HG02623 (cell line): ENCODE measurements around the gene TTC21A.

ENCODE experiments used
- ATAC-seq: cut with Tn5 transposase; IDR thresholded peaks from one replicate; pipeline ENCODE4 v1.9.1; 2021; ENCODE audit warnings: moderate library complexity; ENCODE audit not compliant: unreplicated experiment

Gene TTC21A

DNA sequence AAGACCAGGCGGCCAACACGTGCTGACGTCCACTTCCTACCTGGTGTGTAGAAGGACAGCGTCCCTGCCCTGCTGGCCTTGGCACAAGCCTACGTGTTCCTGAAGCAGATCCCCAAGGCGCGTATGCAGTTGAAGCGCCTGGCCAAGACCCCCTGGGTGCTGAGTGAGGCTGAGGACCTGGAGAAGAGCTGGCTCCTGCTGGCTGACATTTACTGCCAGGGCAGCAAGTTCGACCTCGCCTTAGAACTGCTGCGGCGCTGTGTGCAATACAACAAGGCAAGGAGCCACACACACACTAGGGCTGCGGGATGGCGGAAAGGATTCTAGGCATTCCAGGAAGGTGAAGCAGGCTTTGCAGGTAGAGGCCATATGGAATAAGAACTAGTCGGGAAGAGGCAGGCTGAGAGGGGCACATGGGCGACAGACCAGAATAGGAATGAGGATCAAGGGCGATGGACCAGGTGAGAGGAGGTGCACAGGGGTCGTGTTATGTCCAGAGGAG lies 30.0 kb downstream of the TTC21A start:
- ATAC-seq, result no peak

DNA sequence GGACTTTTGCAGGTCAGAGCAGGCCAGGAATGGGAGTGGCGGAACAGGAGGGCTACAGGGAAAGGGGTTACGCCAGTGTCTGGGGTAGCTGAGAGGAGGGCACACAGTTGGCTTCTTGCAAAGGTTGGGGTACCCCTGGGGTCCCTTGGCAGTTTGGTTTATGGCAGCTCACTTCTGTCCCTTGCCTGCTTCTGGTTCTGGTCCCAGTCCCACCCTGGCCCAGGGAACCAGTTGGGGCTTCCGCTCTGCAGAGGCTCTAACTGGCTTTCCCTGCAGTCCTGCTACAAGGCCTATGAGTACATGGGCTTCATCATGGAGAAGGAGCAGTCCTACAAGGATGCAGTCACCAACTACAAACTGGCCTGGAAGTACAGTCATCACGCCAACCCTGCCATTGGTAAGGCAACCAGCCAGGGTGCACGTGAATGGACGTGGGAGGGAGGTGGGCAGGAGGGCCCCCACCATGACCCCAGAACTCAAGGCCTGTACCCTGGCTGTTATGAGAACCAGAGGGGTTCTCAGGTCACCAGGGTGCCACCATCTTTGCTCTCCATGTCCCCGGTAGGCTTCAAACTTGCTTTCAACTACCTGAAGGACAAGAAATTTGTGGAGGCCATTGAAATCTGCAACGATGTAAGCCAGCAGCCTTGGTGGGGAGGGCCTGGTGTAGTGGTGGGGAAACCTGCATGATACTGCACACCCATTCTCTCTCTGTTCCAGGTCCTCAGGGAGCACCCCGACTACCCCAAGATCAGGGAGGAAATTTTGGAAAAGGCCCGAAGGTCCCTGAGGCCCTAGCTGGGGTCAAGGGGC lies 30.7 kb downstream of the TTC21A start:
- ATAC-seq, result no peak

DNA sequence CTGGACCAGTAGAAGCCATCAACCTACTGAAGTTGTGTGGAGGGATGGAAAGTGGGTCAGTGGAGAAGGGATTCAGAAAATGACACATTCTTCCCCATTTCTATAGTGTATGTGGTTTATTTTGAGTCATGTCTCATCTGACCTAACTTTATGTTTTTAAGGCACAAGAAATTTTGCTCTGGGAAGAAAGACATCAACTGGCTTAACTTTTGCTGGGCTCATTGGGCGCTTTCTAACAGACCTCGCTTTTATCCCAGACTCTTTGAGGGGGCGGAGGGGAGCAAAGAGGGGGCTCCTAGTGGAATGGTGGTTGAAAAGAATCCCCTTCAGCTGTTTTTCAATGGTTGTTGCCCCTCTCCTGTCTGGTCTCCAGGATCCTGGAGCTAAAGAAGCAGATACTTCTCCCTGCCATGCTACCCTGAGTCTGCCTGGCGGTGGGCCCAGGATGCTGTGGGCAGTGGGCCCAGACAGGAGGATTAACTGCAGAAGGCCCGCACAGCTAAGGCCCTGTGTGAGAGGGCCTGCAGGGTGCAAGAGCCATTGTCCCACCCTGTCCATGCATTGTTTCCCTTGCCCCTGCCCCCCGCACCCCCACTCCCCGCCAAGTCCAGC lies 31.4 kb downstream of the TTC21A start:
- no peak for ATAC-seq

DNA sequence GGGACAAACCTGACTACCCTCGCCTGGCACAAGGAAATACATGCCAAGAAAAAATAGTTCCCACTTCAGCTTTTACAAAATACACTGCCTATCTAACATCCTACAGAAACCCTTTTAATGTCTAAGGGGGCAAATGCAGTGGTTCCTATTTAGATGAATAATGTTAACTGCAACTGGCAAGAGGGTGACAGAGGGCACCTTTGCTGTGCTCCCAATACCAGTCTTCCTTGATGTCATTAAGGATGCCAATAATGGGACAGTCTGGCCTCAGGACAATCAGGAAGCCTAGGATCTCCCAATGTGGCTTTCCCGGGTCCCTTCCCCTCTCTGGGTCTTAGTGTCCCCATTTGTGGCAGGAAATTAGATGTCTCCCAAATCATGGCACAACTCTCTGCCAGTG lies 32.0 kb downstream of the TTC21A start:
- no peak for ATAC-seq

DNA sequence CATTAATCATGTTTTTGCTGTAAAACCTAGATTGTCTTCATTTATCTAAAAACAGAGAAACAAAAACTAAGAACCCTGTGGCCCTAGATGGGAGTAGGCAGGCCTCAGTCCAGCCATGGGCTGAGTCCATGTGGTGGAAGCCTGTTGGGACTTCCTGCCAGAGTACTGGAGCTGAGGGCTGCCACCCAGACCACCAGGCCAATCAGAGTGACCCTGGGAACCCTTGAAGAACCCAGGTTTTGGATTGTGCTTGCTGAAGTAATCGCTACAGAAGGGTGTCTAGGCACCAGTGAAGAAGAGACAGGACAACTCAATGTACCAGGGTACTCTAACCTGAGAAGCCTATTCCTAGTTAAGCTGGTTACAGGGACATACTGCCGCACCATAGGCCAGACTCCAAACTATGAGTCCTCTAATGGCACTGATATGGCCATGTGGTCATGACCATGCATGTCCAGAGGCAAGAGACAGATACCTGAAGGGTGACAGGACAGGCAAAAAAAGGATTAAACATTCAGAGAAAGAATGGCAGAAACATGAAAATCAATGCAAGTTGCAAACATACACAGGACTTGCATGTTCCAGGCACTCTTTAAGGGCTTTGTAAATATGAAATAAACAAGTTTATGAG lies 33.0 kb downstream of the TTC21A start:
- no peak for ATAC-seq

DNA sequence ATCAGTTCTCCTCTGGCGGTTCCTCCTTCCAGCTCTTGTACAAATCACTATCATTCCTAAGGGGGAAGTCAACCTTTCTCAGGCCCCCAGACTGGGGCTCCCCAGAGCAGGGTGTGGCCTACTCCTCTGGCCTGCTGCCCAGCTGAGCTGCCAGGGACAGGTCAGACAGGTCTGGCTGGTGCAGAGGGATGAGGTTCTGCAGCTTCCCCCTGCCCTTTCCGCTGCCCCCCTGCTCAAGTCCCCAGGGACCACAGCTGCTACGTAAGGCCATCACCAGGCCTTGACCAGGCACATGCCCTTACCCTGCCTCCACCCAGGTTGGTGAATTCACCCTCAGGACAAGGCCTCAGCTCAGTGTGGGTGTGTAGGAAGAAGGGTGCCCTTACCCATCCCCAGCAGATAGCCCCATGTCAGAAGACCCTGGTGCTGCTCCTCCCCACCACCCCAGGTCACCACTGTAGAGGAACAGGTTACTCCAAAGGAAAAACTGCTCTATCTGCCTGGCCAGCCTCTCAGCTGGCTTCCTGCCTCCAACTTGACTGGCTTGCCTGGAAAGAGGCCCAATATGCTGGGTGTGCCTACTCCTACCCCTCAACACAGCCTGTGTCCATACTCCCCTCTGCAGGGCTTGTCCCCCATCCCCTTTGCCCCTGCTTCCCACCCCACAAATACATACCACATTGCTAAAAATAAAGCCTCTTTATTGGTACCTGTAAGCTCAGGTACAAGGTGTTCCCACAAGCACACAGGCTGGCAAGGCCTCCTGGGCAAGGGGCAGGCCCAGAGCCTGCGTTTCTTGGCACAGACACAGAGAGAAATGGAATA lies 33.9 kb downstream of the TTC21A start:
- ATAC-seq, result no peak

DNA sequence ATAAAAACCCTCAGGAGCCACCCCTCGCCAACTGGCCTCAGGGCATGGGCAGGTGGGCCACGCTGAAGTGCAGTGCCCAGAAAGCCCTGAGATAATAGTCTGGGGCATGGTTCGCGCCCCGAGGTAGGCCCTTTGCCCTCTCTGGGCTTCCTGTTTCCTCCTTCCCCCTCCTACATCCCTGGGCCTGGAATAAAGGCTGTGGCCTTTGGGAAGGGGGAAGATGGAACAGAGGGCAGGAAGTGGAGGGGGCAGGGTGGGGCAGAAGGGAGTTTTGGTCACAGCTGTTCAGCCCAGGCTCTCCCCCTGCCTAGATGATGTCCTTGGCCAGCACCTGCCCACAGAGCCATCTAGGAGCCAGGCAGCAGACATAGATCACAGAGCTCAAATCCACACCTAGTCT lies 34.6 kb downstream of the TTC21A start:
- no peak for ATAC-seq

DNA sequence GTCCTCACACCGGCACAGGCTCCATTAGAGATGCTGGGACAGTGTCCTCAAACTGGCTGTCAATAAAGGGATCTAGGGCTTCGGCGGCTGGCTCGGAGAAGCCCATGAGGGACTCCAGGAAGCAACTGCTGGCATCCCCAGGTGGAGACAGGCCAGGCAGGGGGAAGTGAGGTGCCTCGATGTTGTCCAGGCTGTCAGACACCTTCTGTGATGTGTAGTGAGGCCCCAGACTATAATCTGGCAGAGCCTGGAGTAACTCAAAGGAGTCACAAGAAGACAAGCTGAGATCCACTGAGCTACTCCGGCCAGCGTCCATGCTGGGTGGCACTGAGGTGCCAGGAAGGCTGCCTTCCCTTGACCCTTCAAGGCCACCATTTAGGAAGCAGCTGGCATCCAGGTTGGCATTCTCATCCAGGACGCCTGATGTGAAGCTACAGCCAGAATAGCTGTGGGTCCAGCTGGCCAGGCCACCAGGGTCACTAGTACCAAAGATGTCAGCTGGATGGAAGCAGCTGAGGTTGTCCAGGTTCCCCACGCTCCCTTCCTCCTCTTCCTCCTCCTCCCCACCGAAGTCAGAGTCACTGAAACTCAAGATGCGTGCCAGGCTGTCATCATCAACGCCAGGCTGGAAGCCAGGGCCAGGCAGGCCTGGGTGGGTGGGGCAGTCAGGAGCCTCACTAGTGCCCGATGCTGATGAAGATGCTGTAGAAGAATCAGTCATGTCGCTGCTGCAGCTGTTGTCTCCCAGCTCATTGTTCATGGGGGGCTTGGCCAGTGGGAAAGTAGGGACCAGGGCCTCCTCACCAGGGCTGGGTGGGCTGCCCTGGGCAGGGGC lies 35.8 kb downstream of the TTC21A start:
- no peak for ATAC-seq

DNA sequence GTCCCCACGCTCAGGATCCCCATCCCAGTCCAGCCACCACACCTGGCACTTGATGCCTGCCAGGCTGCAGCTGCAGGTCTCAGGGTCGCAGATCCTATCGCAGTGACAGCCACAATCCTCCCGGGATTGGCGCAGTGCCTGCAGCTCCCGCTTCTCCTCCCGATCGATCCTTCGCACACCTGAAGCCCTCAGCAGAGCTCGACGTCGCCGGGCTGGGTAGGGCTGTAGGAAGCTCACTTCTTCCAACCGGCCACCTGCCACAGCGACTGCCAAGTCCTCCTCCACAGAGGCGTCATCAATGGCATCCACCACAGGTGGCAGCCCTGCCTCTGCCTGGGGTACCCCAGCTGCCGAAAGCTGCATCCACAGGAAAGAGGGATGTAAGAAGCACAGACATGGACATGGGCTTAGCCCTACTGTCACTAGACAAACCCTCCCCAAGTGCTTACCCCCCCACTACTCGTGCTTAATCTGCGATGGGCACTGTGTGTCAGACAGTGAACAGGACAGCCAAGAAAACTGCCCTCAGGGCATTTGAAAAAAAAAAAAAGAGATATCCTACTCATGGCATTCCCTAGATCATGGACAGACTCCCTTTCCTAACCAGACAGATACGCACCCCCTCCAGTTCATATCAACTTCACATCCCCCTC lies 36.7 kb downstream of the TTC21A start:
- no peak for ATAC-seq

DNA sequence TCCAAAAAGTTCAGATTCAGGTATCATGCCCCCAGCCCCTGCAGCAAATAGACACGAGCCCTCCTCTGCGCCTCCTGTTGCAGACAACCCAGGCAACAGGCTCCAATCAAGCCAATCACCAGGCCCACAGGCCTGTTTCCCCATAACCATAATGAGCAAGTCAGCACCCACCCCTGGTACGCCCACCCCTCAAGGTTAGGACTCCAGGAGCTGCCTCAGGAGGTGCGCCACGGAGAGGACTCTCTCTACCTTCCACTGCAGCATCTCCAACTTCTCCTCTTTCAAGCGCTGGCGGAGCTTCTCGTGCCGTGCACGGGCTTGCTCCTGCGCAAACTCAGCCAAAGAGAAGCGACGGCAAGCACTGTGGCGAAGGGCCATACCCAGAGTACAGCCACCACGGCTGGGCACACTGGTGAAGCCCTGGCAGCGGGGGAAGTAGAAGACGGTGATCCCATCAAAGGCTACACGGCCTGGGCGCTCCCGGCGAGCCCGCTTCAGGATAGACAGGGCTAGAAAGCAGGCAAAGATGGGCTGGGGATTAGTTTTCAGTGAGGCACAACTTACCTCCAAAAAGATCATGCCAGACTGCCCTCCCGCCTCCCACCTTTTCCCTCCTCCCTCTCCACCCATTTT lies 37.4 kb downstream of the TTC21A start:
- no peak for ATAC-seq

DNA sequence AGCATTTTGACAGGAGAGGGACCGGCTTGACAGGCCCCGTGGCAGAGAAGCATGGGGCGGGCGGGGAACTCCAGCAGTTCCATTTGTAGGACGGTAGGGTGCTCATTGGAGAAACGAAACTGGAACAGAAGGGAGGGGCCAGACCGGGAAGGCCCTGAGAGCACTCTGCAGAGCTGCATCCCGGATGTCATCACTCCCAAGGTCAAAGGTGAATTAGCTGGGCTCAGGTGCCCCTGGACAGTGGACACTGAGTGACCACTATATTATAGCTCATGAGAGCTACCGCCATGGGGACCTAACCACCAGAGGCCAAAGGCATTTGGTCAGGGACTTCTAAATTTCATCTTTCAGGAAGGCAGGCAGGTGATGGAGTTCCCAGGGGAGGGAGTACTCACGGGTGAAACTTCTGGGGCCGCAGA lies 38.6 kb downstream of the TTC21A start:
- ATAC-seq, result no peak

DNA sequence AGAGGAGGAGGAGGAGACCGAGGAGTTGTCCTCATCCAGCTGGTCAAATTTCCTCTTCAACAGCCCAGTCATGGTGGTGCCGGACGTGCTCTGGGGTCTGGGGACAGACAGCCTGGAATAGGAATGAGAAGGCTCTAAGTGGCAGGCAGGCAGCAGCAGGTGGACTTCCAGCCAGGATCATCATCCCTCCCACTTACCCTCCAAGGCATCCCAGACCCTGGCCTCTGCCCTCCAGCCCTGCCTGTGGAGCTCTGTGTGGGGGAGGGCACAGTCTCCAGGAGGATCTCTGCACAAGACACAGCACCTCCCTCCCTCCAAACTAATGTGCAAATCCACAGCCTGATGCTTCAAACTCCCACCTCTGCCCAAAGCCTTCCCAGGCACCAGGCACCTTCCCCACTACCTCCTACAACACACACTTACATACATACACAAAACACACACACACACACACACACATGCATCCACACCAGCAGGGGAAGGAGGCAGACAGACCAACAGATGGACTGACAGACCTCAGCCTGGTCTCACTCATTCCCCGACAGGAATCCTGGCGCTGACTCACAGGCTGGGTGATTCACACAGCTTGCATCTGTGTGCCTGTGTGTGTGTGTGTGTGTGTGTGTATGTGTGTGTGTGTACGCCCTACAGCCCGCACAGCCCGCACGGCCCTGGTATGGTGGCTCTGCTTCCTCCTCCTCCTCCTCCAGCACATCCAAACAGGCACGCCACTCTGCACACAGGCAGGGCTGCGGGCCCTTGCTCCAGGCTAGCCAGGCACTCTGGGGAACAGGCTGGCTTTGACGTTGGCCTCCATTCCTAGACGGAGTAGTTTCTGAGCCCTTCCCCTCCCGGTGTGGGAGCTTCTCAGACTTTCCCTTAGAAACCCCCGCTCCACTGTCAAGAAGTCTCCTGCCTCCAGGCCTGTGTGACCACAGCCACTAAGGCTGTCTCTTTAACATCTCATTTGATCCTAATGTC lies 39.4 kb downstream of the TTC21A start:
- ATAC-seq, result no peak

DNA sequence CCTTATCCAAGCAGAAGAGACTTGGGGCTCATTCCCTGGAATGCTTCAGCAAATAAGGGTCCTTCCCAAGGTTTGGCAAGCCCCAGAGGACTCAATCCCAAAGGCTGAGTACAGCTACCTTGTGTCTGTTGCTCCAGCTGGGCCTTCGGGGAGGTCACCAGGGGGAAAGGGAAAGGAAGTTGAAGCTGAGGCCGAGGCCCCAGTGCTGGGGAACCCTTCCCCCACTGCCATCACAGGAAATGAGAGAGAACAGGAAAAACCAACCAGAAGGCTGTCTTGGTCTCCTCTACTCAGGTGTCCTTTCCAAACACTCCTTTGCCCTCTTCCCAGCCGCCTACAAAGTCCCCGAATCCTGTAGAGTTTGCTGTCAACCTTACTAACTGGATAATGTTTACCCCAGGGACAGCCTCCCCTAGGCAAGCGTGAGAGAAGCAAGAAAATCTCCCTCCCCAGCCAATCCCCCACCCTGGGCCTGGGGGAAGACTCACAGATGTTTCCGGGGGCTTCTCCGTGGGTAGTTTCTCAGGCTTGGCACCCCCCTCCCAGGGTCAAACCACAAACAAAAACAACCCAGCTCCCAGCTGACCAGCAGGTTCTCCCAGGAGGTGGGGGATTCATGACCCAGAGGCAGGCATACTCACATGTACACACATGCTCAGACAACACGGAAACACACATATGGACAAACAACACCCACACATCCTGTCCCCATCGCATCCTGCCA lies 40.4 kb downstream of the TTC21A start:
- ATAC-seq, result peak; percentile 21

DNA sequence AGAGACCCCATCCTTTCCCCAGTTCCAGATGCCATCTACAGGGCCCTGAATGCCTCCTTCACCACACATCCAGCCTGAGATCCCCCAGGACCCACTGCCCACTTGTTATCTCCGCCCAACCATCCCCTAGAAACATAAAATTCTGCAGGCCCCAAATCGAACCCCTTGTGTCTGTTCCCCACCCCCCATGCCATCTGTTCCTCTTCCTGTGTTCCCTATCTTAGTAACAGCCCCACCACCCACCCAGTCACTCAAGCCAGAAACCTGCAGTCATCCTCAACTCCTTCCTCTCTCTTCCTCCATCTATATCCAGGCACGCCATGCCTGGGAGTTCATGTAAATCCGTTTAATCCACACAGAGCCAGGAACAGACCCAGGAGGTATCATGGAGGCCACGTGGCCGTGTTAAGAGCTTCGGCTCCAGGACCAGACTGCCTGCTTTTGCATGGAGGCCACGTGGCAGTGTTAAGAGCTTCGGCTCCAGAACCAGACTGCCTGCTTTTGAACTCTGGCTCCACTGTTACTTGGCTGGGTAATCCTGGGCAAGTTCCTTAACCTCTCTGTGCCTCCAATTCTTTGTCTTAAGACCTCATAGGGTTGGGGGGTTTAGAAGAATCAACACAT lies 41.1 kb downstream of the TTC21A start:
- ATAC-seq, result no peak

DNA sequence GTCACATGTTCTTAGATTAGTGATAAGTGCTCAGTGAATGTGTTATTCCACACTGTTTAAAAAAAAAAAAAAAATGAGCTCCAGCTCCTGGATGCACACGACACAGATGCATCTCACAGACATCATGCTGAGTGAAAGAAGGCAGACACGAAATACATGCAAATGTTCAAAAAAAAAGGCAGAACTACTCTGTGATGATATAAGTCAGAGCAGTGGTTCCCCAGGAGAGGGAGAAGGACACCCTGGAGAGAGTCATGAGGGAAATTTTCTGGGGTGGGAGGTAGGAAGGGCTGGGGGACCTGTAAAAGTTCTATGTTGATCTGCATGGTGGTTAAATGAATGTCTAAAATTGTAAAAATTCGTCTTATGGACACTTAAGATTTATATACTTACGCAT lies 41.6 kb downstream of the TTC21A start:
- ATAC-seq, result no peak

DNA sequence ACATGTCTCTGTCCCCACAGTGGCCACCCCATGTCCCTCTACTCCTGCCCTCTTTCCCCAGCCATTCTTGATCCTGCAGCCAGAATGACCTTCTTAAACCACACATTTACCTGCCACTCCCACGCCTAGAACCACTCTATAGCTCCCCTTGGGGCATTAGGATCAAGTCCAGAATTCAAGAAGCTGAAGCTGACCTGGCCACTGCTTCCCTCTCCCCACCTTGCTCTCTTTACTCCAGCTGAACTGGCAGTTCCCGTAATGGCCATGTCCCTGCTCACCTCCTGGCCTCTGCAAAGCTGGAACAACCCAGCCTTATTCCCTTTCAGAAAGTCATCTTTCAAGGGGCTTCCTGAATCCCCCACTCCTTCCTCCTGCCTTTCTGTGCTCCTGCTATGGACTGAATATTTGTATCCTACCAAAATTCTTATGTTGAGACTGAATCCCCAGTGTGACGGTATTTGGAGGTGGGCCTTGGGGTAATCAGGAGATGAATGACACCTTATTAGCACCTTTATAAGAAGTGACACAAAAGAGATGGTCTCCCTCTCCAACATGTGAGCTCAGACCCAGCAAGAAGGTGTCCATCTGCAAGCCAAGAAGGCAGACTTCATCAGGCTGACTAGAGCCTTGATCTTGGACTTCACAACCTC lies 42.1 kb downstream of the TTC21A start:
- ATAC-seq, result no peak
